CD14-positive monocyte (primary cell): ENCODE measurements around the gene ANKRD31. TPM values are rescaled to one million over a fixed set of nuclear protein-coding genes. Genes with fewer than 3 reads are reported as not detected.

Source experiments
- DNase-seq, 3 donors: peaks; one replicate each; pipeline ENCODE4 v3.0.0-alpha.2; 2011 to 2022
- H2AFZ ChIP-seq: 2 replicates; pipeline ENCODE4 v1.6.0; 2012; ENCODE audit warnings: mild to moderate bottlenecking, low read depth, low read length, inconsistent platforms; ENCODE audit not compliant: insufficient read depth, poor library complexity, severe bottlenecking
- H3K27ac ChIP-seq, 2 donors: 1 replicate in 1 of 2; 2 replicates in 1 of 2; pipeline ENCODE4 v1.5.1; 2012 to 2013; ENCODE audit warnings: low read length in 2 of 2, control low read depth in 1 of 2, inconsistent platforms in 1 of 2, low read depth in 1 of 2, mild to moderate bottlenecking in 1 of 2
- H3K27me3 ChIP-seq, 2 donors: one replicate each; pipeline versions ENCODE4 v1.6.0 to v1.6.1; 2011 to 2013; ENCODE audit warnings: low read length in 2 of 2; ENCODE audit not compliant: control insufficient read depth in 2 of 2, insufficient read depth in 2 of 2
- H3K36me3 ChIP-seq, 2 donors: replicated peaks in 1 of 2; 1 replicate in 1 of 2; 2 replicates in 1 of 2; pipeline versions ENCODE4 v1.5.1 to v1.6.1; 2012 to 2013; ENCODE audit warnings: low read length in 2 of 2, control low read depth in 1 of 2, inconsistent platforms in 1 of 2, mild to moderate bottlenecking in 1 of 2; ENCODE audit not compliant: insufficient read depth in 2 of 2, control insufficient read depth in 1 of 2
- H3K4me1 ChIP-seq, 2 donors: 1 replicate in 1 of 2; 2 replicates in 1 of 2; pipeline versions ENCODE4 v1.5.1 to v1.6.1; 2012 to 2013; ENCODE audit warnings: low read length in 2 of 2, control low read depth in 1 of 2, inconsistent platforms in 1 of 2, mild to moderate bottlenecking in 1 of 2, moderate library complexity in 1 of 2; ENCODE audit not compliant: insufficient read depth in 2 of 2, control insufficient read depth in 1 of 2
- H3K4me2 ChIP-seq: replicated peaks from 2 replicates; pipeline ENCODE3; 2012; ENCODE audit warnings: low read length, moderate library complexity, mild to moderate bottlenecking; ENCODE audit not compliant: poor library complexity, severe bottlenecking; ENCODE audit errors: extremely low read depth
- H3K4me3 ChIP-seq, 3 experiments: fragments of 200-600 bp in 1 of 3; sonication (generic) in 1 of 3; replicated peaks in 1 of 3; 1 replicate in 2 of 3; 2 replicates in 1 of 3; pipeline ENCODE4 v1.5.1; 2011 to 2013; ENCODE audit warnings: low read length in 3 of 3, mild to moderate bottlenecking in 3 of 3, control low read depth in 2 of 3, low read depth in 2 of 3, inconsistent platforms in 1 of 3, moderate library complexity in 1 of 3
- H3K79me2 ChIP-seq: 2 replicates; pipeline ENCODE4 v1.6.0; 2012; ENCODE audit warnings: mild to moderate bottlenecking, control low read depth, inconsistent platforms, low read length, moderate library complexity; ENCODE audit not compliant: insufficient read depth
- H3K9ac ChIP-seq: 2 replicates; pipeline ENCODE4 v1.6.0; 2017; ENCODE audit warnings: low read length, mild to moderate bottlenecking; ENCODE audit not compliant: insufficient read depth, poor library complexity, severe bottlenecking
- H3K9me3 ChIP-seq, 2 donors: replicated peaks in 1 of 2; 1 replicate in 1 of 2; 2 replicates in 1 of 2; pipeline versions ENCODE4 v1.5.1 to v1.6.1; 2012 to 2013; ENCODE audit warnings: low read length in 2 of 2, control low read depth in 1 of 2; ENCODE audit not compliant: control insufficient read depth in 1 of 2, insufficient read depth in 1 of 2
- H4K20me1 ChIP-seq: 2 replicates; pipeline ENCODE4 v1.6.0; 2012; ENCODE audit warnings: mild to moderate bottlenecking, low read length, control low read depth, moderate library complexity; ENCODE audit not compliant: insufficient read depth
- H3K27ac Mint-ChIP-seq, 7 donors: one replicate each; pipeline ENCODE4 v1.8.0; 2020; ENCODE audit warnings: mild to moderate bottlenecking in 7 of 7, mixed read lengths in 7 of 7, moderate library complexity in 6 of 7, inconsistent platforms in 2 of 7
- H3K27me3 Mint-ChIP-seq, 3 donors: one replicate each; pipeline ENCODE4 v1.8.0; 2021 to 2022; ENCODE audit warnings: low read depth in 3 of 3, mild to moderate bottlenecking in 3 of 3, mixed read lengths in 3 of 3, moderate library complexity in 3 of 3, inconsistent platforms in 1 of 3
- H3K36me3 Mint-ChIP-seq, 2 donors: one replicate each; pipeline ENCODE4 v1.8.0; 2020; ENCODE audit warnings: mixed read lengths in 2 of 2, inconsistent platforms in 1 of 2, mild to moderate bottlenecking in 1 of 2
- H3K4me1 Mint-ChIP-seq: one replicate; pipeline ENCODE4 v1.8.0; 2020; ENCODE audit warnings: mild to moderate bottlenecking, mixed read lengths
- H3K4me3 Mint-ChIP-seq, 2 donors: one replicate each; pipeline ENCODE4 v1.8.0; 2020; ENCODE audit warnings: mild to moderate bottlenecking in 2 of 2, mixed read lengths in 2 of 2, moderate library complexity in 1 of 2
- H3K9me3 Mint-ChIP-seq, 7 donors: one replicate each; pipeline ENCODE4 v1.8.0; 2020 to 2022; ENCODE audit warnings: mixed read lengths in 7 of 7, mild to moderate bottlenecking in 6 of 7, moderate library complexity in 6 of 7, inconsistent platforms in 2 of 7
- CTCF ChIP-seq: fragments of 200-600 bp; IDR thresholded peaks from one replicate; pipeline ENCODE4 v1.8.0; 2022; ENCODE audit warnings: antibody characterized with exemption, mild to moderate bottlenecking
- WGBS: methylation state at CpG from one replicate; pipeline ENCODE4 v1.1.5; 2013; ENCODE audit warnings: missing lambda C conversion rate; ENCODE audit not compliant: insufficient coverage; 5-methylcytosine and 5-hydroxymethylcytosine counted together
- intact Hi-C, 2 donors: fragments of 100-400 bp; cut with micrococcal nuclease; formaldehyde crosslinking; loops; one replicate each; pipeline versions ENCODE4 v1.15.0 to v1.15.1; 2023
- polyA plus RNA-seq, 3 donors: library from polyadenylated mRNA; depleted of rRNA in 1 of 3; unstranded in 2 of 3; stranded (reverse) in 1 of 3; fragments of 300-500 nt in 2 of 3; fragments of >200 nt in 1 of 3; fragmentation: Illumina TruSeq in 2 of 3; gene quantifications; 1 replicate in 2 of 3; 2 replicates in 1 of 3; pipeline ENCODE4 v1.2.3, GENCODE V29; 2012 to 2021

Gene ANKRD31
- polyA plus RNA-seq, 3 donors, result 0.05 TPM; not detected in 2

DNA sequence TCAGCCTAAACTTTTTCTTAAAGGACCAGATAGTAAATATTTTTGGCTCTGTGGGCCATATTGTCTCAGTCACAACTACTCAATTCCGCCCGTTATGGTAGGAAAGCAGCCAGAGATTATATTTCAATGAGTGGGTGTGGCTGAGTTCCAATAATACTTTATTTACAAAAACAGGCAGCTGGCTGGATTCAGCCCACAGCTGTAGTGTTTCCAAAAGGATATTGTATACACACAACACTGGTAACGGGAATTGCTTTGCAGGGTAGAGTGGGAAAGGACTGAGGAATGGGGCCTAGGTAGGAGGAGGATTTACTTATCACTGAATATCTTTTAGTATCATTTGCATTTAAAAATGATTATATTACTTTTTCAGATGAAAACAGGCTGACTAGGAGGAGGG, 205.3 kb downstream of the ANKRD31 start:
- DNase-seq, result no peak
- no peaks in the 10 kb centered on the region for H3K4me1 ChIP-seq
- Mint-ChIP-seq H3K27ac (no peak overlapping the region), H3K36me3 (no peaks in the 10 kb centered on the region), H3K4me3 (no peak overlapping the region), H3K27me3 (peaks cover 0 to 3% (median 2%) of the 10 kb centered on the region in 3 donors), H3K4me1 (no peaks in the 10 kb centered on the region), H3K9me3 (no peaks in the 10 kb centered on the region)
- intact Hi-C loops, result no loop called here
- H2AFZ ChIP-seq, result no peak overlapping the region
- H3K27me3 ChIP-seq, result no peaks in the 10 kb centered on the region
- H3K9me3 ChIP-seq, result no peaks in the 10 kb centered on the region
- H3K27ac ChIP-seq, result no peak overlapping the region
- no peak overlapping the region for H3K9ac ChIP-seq
- H4K20me1 ChIP-seq, result no peaks in the 10 kb centered on the region
- TF ChIP-seq CTCF, result no peak
- no peak overlapping the region for H3K4me3 ChIP-seq
- H3K36me3 ChIP-seq, result no peaks in the 10 kb centered on the region
- H3K4me2 ChIP-seq, result no peak overlapping the region
- no CpG with 5 or more reads among the region's 3 CpGs for WGBS
- H3K79me2 ChIP-seq, result no peaks in the 10 kb centered on the region

DNA sequence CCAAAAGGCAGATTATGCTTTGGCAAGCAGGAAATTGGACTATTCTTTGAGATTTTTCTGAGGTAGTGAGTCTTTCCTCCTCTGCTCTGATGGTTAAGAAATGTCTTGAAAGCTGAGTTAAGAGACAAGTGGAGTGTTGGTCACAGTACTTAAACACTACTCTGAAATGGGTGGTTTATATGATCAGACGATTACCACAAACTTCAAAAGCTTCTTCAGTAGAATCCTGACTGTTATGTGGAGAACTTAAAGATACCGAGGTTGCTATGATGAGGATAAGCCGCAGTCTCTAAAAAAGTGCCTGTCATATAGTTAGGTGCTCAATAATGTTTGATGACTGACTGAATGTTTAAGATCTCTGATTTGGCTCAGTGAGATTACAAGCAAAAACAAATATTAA, 208.6 kb downstream of the ANKRD31 start:
- Histone ChIP-seq H2AFZ (no peak overlapping the region), H3K27me3 (no peaks in the 10 kb centered on the region), H3K27ac (no peak overlapping the region), H3K4me1 (no peaks in the 10 kb centered on the region), H3K4me2 (no peak overlapping the region), H3K9me3 (no peaks in the 10 kb centered on the region), H3K79me2 (no peaks in the 10 kb centered on the region), H3K9ac (no peak overlapping the region), H4K20me1 (no peaks in the 10 kb centered on the region), H3K4me3 (no peak overlapping the region), H3K36me3 (no peaks in the 10 kb centered on the region)
- intact Hi-C loops, result no loop called here
- Mint-ChIP-seq H3K4me3 (no peak overlapping the region), H3K27me3 (peaks cover 0 to 3% (median 3%) of the 10 kb centered on the region in 3 donors), H3K9me3 (no peaks in the 10 kb centered on the region), H3K4me1 (no peaks in the 10 kb centered on the region), H3K27ac (no peak overlapping the region), H3K36me3 (no peaks in the 10 kb centered on the region)
- no peak for DNase-seq
- WGBS, result no CpG with 5 or more reads among the region's 3 CpGs
- no peak for TF ChIP-seq CTCF
